Effector CD4-positive, alpha-beta T cell (primary cell): ENCODE results near the gene CAMKMT.
"Not testable (repeated sequence)": the region's sequence is repeated elsewhere in the genome, so short reads cannot be mapped to it uniquely, and the experiment has no call there.

Experiments
- DNase-seq: peaks from one replicate; pipeline ENCODE4 v3.0.0-alpha.2; 2020

Gene CAMKMT

GRCh38 chr2:44450082-44450481, 88.3 kb downstream of the CAMKMT start:
- no peak for DNase-seq

GRCh38 chr2:44450806-44451205, 89.1 kb downstream of the CAMKMT start:
- DNase-seq: no peak

DNA sequence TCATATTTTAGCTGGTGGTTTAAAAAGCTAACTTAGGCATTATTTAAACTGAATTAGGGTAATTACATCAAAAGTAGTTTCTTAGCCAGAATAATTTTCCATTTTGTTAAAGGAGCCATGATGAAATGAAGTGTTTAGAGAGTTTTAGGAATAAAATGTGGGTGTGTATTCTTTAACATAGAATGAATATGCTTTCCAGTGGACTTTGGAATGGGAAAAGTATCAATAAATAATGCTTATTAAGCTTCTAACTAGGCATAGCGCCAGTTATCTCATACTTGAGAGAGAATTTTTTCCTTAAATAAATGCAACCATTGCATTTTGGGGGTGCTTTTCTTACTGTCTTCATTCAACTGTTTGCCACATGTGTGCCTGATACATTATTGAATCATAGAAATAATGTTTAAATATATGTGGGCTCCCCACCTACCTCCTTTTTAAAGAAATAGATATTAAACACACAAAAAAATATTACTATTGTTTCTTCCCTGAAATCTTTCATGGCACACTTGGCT, 90.4 kb downstream of the CAMKMT start:
- DNase-seq: no peak

DNA sequence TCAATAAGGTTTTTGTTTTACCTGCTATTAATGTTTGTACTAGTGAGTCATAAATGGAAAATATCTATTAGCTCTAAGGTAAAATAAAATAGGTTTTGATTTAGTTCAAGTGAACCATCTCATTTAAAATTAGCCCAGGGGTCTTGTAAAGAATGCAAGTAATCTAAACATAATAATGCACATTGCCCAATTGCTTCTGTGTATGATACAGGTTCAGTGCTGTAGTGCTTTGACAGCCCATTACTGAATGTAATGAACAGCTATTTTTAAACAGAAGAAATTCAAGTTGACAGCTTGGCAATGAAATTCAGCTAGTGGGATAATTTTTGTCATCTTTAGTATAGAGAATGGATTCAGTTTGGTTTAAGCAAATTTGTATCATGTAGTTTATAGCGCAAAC, 91.5 kb downstream of the CAMKMT start:
- DNase-seq: no peak

- DNase-seq: no peak
These were observed 94.1 kb downstream of the CAMKMT start for GRCh38 chr2:44455877-44456276.

- DNase-seq: no peak
These were observed 95.2 kb downstream of the CAMKMT start for GRCh38 chr2:44456946-44457345.

DNA sequence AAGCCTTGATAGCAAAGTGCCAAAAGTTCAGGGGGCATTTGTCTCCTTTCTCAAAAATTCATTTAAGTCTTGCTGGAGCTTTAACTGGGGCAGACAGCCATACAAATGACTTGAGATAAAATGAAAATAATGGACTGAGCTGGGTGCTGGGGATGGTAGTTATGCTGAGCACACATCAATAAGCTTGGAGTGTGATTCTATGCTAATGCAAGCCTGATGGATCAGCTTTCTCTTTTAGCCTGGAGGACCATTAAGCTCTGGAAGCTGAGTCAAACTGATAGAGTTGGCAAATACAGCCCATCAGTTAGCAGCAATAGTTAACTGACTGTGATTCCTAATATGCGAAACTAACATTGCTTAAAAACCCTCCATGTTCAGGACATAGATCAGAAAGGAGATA, 98.0 kb downstream of the CAMKMT start:
- no peak for DNase-seq

DNA sequence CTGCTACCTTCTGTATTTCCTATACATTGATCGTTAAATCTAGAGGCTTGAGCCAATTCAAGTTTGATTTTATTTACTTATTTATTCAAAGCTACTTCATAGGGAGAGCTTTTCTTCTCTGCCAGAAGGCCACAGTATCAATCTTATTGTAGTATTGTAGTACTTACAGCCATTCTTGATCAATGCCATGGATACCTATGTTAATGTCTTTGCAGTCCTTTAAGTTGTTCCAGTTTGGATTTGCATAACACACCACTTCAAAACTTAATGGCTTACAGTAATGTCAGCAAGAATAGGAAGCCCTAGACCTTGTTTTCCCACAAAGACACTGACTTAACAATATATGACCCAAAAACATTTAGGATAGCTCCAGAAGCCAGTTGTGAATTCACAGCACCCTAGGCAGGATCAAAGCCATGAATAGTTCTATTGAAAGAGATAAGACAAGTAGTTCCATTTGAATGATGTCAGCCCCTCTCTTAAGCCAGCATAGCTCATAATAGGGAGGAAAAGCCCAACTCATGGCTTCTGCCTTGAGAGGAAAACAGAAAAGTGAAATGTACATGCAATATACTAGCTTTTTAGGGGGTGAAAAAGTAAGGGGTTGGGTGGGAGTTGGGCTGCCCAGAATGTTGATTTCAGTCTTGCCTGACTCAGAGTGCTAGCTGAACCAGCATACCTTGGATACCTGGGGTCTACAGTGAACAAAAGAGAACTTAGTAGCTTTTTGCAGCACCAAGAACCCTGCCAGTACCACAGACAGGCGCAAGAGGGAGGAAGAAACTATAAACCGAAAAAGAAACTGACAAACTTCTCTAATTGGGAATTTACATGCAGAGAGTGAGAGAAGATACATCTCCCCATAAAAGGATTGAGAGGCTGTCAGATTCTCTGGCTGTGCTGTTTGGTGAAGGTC, 101.4 kb downstream of the CAMKMT start:
- no peak for DNase-seq

DNA sequence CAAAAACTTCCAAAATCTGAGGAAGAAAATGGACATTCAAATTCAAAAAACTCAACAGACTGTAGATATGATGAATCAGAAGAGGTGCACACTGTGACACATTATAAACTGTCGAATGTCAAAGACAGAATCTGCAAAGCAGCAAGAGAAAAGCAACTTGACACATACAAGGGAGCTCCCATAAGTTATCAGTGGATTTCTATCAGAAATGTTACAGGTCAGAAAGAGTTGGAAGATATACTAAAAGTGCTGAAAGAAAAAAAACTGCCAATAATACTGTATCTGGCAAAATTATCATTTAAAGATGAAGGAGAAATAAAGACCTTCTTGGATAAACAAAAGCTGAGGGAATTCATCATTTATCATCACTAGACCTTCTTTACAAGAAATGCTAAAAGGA, 102.7 kb downstream of the CAMKMT start:
- no peak for DNase-seq

- no peak for DNase-seq
These were observed 108.4 kb downstream of the CAMKMT start for GRCh38 chr2:44470151-44470550.

GRCh38 chr2:44477657-44478414, 116.1 kb downstream of the CAMKMT start:
- no peak for DNase-seq

- DNase-seq: peak; percentile 17
These were observed 117.6 kb downstream of the CAMKMT start for GRCh38 chr2:44479127-44479887.

DNA sequence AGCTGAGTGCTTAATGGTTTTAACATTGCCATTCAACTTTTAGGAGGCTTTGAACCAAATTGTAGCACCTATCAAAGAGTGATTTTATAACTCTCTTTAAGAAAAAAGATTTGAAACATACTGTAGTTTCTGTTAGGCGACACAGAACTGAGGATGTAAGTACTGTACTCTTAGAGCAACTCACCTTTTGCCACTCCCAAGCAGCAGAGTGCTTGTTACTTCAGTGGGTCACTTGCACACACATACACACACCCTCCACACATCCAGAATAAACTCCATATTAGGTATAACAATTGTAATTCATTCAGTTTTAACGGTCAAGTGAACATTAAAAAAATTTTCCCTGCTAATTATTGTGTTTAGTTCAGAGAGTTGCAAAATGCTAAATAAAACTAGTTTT, 118.3 kb downstream of the CAMKMT start:
- no peak for DNase-seq

GRCh38 chr2:44487052-44487451, 125.3 kb downstream of the CAMKMT start:
- no peak for DNase-seq

GRCh38 chr2:44490726-44491125, 129.0 kb downstream of the CAMKMT start:
- no peak for DNase-seq

DNA sequence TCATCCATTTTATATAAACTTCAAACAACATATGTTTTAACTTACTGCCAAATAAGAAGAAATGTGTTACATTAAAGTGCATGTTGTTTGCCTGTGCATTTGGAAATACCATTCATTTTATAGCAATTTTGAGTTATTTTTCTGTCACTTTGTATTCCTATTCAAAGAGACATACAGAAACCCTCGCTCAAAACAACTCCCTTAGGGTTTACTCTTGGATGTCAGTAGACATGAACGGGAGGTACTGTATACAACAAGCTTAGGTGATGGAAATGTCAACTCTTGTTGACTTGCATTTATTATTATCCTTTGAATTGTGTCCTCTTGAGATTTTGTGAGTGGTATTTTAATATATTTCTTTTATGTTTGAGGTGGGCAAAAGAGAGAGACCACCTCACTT, 132.3 kb downstream of the CAMKMT start:
- no peak for DNase-seq

- no peak for DNase-seq
These were observed 133.3 kb downstream of the CAMKMT start for GRCh38 chr2:44495035-44495434.

DNA sequence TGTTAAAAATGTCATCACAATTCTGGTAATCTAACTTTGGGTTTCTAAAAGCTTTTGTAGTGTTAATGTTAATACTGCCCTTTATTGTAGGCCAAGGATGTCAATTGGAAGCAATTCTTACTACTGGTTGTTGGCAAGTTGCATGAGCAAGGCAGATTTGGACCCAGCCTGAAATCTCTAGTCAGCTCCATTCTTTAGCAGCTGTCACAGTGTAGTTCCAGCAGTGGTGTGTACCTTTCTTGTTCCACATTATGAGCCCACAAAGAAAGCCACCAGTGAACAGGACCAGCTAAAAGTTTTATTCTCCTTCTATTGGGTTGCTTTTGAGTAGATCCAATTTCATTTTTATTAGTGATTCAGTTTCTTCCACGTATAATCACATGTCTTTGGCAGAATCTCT, 133.8 kb downstream of the CAMKMT start:
- DNase-seq: no peak

GRCh38 chr2:44496130-44496529, 134.4 kb downstream of the CAMKMT start:
- no peak for DNase-seq

- no peak for DNase-seq
These were observed 136.8 kb downstream of the CAMKMT start for GRCh38 chr2:44498551-44498950.

- DNase-seq: not testable (repeated sequence)
These were observed 143.9 kb downstream of the CAMKMT start for GRCh38 chr2:44505664-44506063.

DNA sequence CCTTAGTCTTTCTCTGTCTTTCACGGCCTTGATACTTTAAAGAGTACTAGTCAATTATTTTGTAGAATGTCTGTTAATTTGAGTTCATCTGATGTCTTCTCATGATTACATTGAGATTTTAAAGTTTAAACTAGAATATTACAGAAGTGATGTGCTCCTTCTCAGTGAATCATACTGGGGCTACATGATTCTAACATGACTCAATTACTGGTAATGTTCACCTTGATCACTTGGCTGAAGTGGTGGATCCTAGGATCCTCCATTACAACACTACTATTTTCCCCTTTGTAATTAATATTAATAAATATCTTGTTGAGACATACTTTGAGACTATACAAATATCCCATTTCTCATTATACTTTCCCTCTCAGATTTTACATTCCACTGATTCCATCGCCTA, 148.5 kb downstream of the CAMKMT start:
- no peak for DNase-seq

GRCh38 chr2:44515416-44515815, 153.7 kb downstream of the CAMKMT start:
- DNase-seq: no peak
